IMR-90 (cell line): ENCODE data around the gene PLA2G4D. TPM values are rescaled to one million over a fixed set of nuclear protein-coding genes. Genes with fewer than 3 reads are reported as not detected.

Source experiments
- ATAC-seq: fragments of 200-7000 bp; cut with Tn5 transposase; 2 replicates; pipeline ENCODE4 v1.9.1; 2020; ENCODE audit warnings: low read depth, mild to moderate bottlenecking, moderate library complexity
- BruUV-seq: library from RNA; stranded (reverse); fragments of 400-500 nt; replicated peaks from 2 replicates; lab custom pipeline; 2021; lab: Mats Ljungman, UMichigan
- CTCF ChIA-PET: fragments of 300-600 bp; formaldehyde crosslinking; extraction: SDS; loops from one replicate; lab custom pipeline; 2021; ENCODE audit warnings: antibody characterized with exemption; lab: Yijun Ruan, JAX
- POLR2A ChIA-PET: fragments of 300-600 bp; sonication (Branson Sonifier 250); formaldehyde crosslinking; loops from one replicate; lab custom pipeline; 2022; ENCODE audit warnings: antibody characterized with exemption; ENCODE audit not compliant: unreplicated experiment; lab: Charles Lee
- DNase-seq: peaks from one replicate; pipeline ENCODE4 v3.0.0; 2013
- H2AFZ ChIP-seq: replicated peaks from 2 replicates; pipeline ENCODE3; 2013; ENCODE audit warnings: low read length, mild to moderate bottlenecking; ENCODE audit not compliant: poor library complexity
- H2AK5ac ChIP-seq: 2 replicates; pipeline ENCODE4 v1.6.1; 2013; ENCODE audit warnings: low read depth, low read length, inconsistent platforms
- H2AK9ac ChIP-seq: replicated peaks from 2 replicates; pipeline ENCODE3; 2013; ENCODE audit warnings: mild to moderate bottlenecking, low read depth, low read length, moderate library complexity; ENCODE audit not compliant: poor library complexity
- H2BK120ac ChIP-seq: 2 replicates; pipeline ENCODE4 v1.6.1; 2013; ENCODE audit warnings: low read depth, low read length, inconsistent platforms
- H2BK15ac ChIP-seq: 3 replicates; pipeline ENCODE4 v1.6.1; 2013; ENCODE audit warnings: low read depth, low read length, inconsistent platforms
- H2BK20ac ChIP-seq: 2 replicates; pipeline ENCODE4 v1.6.1; 2013; ENCODE audit warnings: low read depth, mild to moderate bottlenecking, inconsistent platforms, low read length, moderate library complexity
- H2BK5ac ChIP-seq: 2 replicates; pipeline ENCODE4 v1.6.1; 2013; ENCODE audit warnings: mild to moderate bottlenecking, low read depth, low read length, inconsistent platforms; ENCODE audit not compliant: poor library complexity, severe bottlenecking
- H3K14ac ChIP-seq: replicated peaks from 2 replicates; pipeline ENCODE4 v1.6.1; 2013; ENCODE audit warnings: low read depth, low read length, inconsistent platforms
- H3K18ac ChIP-seq: 2 replicates; pipeline ENCODE4 v1.6.1; 2013; ENCODE audit warnings: low read depth, low read length, control low read depth
- H3K23ac ChIP-seq: 2 replicates; pipeline ENCODE4 v1.6.1; 2013; ENCODE audit warnings: low read depth, low read length, inconsistent platforms
- H3K27ac ChIP-seq: 2 replicates; pipeline ENCODE4 v1.5.1; 2013; ENCODE audit warnings: mild to moderate bottlenecking, control low read depth, low read length; ENCODE audit not compliant: insufficient read depth
- H3K27me3 ChIP-seq: 2 replicates; pipeline ENCODE4 v1.6.1; 2013; ENCODE audit warnings: low read length; ENCODE audit not compliant: control insufficient read depth, insufficient read depth
- H3K36me3 ChIP-seq: 2 replicates; pipeline ENCODE4 v1.6.1; 2013; ENCODE audit warnings: low read length, mixed read lengths; ENCODE audit not compliant: control insufficient read depth, insufficient read depth
- H3K4ac ChIP-seq: 2 replicates; pipeline ENCODE4 v1.6.1; 2013; ENCODE audit warnings: low read depth, low read length, inconsistent platforms
- H3K4me1 ChIP-seq: 2 replicates; pipeline ENCODE4 v1.6.1; 2013; ENCODE audit warnings: low read length, mixed read lengths; ENCODE audit not compliant: control insufficient read depth, insufficient read depth
- H3K4me2 ChIP-seq: 2 replicates; pipeline ENCODE4 v1.6.1; 2013; ENCODE audit warnings: low read depth, mild to moderate bottlenecking, control low read depth, low read length, moderate library complexity
- H3K4me3 ChIP-seq: 2 replicates; pipeline ENCODE4 v1.5.1; 2013; ENCODE audit warnings: low read depth, mild to moderate bottlenecking, control low read depth, low read length, moderate library complexity; ENCODE audit not compliant: insufficient read depth
- H3K56ac ChIP-seq: 2 replicates; pipeline ENCODE4 v1.6.1; 2013; ENCODE audit warnings: low read length, inconsistent platforms; ENCODE audit not compliant: insufficient read depth; ENCODE audit errors: extremely low read depth
- H3K79me1 ChIP-seq, 2 experiments: 2 replicates each; pipeline ENCODE4 v1.6.1; 2013; ENCODE audit warnings: low read length in 2 of 2, inconsistent platforms in 1 of 2, low read depth in 1 of 2
- H3K9ac ChIP-seq: 2 replicates; pipeline ENCODE4 v1.6.1; 2013; ENCODE audit warnings: low read depth, low read length, control low read depth
- H3K9me1 ChIP-seq: 2 replicates; pipeline ENCODE4 v1.6.1; 2013; ENCODE audit warnings: low read length, inconsistent platforms; ENCODE audit not compliant: insufficient read depth
- H3K9me3 ChIP-seq: 2 replicates; pipeline ENCODE4 v1.6.1; 2013; ENCODE audit warnings: low read length; ENCODE audit not compliant: control insufficient read depth, insufficient read depth
- H4K20me1 ChIP-seq: 2 replicates; pipeline ENCODE4 v1.6.1; 2013; ENCODE audit warnings: low read length, inconsistent platforms; ENCODE audit not compliant: insufficient read depth
- H4K5ac ChIP-seq: 2 replicates; pipeline ENCODE4 v1.6.1; 2013; ENCODE audit warnings: mild to moderate bottlenecking, low read depth, low read length, control low read depth
- H4K8ac ChIP-seq, 2 experiments: 2 replicates each; pipeline ENCODE4 v1.6.1; 2013; ENCODE audit warnings: low read depth in 2 of 2, low read length in 2 of 2, control low read depth in 1 of 2, inconsistent platforms in 1 of 2
- H4K91ac ChIP-seq: 2 replicates; pipeline ENCODE4 v1.6.1; 2013; ENCODE audit warnings: low read depth, low read length, inconsistent platforms; ENCODE audit not compliant: insufficient read depth
- BHLHE40 ChIP-seq: fragments of 150-350 bp; IDR thresholded peaks from 2 replicates; pipeline ENCODE4 v1.6.1; 2016; ENCODE audit warnings: mild to moderate bottlenecking, low read depth, low read length
- CHD1 ChIP-seq: IDR thresholded peaks from 2 replicates; pipeline ENCODE4 v1.6.1; 2012; ENCODE audit warnings: low read depth, low read length, improper control_type of control experiment
- RFX5 ChIP-seq: IDR thresholded peaks from 2 replicates; pipeline ENCODE4 v1.8.0; 2012; ENCODE audit warnings: low read depth, mild to moderate bottlenecking, low read length, moderate library complexity
- WGBS, 2 experiments: methylation state at CpG; one replicate each; pipeline versions ENCODE4 v1.1.5 to v1.1.7; 2013; ENCODE audit warnings: missing lambda C conversion rate in 2 of 2; ENCODE audit not compliant: insufficient read length in 1 of 2; ENCODE audit errors: extremely low coverage in 2 of 2; 5-methylcytosine and 5-hydroxymethylcytosine counted together
- dilution Hi-C: fragments of 300-500 bp; cut with HindIII; formaldehyde crosslinking; loops from one replicate; pipeline ENCODE4 v1.14.3; 2018; ENCODE audit warnings: low sequenced_read_pairs; ENCODE audit not compliant: unreplicated experiment
- in situ Hi-C: fragments of 300-500 bp; cut with MboI; formaldehyde crosslinking; loops from 3 replicates; pipeline ENCODE4 v1.14.3; 2019; ENCODE audit warnings: low sequenced_read_pairs, inconsistent platforms, mixed read lengths
- intact Hi-C: fragments of 100-400 bp; cut with micrococcal nuclease; formaldehyde crosslinking; loops from 2 replicates; pipeline ENCODE4 v1.10.0; 2022
- polyA plus RNA-seq, 3 experiments: library from polyadenylated mRNA; depleted of rRNA; stranded (reverse); fragments of >200 nt; gene quantifications; 2 replicates each; pipeline ENCODE4 v1.2.3, GENCODE V29; 2012; ENCODE audit warnings: low replicate concordance in 1 of 3
- total RNA-seq: library from RNA; depleted of rRNA; stranded (reverse); fragments of >200 nt; gene quantifications from 2 replicates; pipeline ENCODE4 v1.2.3, GENCODE V29; 2012

Gene PLA2G4D
- total and polyA plus RNA-seq, 2 of the 4 experiments (the other 2 are of a cell fraction), result not detected

DNA sequence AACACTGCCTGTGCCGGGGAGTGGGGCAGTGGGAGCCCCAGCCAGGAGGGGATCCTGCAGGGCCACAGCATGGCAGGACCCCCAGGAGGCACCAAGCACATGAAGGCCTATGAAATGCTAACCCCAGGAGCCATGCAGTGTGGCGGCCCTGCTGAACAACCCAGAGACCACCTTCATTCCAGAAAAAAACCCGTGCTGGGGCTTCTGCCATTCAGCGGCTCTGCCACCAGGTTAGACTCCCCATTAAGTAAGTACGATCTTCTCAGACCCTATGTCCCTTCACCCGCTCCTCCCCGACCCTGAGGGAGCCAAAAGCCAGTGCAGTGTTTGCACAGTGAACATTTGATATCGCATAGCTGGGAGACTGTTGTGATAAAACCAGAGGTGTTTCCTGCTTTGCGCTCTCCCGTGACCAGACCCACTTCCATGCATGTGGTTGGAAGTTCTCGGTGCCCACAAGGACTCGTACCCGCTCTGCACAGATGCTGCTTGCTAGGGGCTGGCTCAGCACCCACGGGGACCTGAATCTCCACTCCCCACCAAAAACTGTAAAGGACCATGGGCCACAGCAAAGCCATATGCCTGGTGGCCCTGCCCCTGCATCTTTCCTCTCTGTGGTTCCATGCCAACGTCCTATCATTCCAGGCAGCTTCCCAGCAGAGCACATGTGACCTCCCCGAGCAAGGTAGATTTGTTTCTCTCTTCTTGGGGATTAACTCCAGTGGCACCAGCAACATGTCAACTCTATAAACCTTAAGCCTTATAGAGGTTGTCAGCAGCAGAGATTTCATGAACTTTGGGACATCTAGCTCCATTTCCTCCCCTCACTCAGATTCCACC is 5.3 kb downstream of the PLA2G4D start (continued):
- TF ChIP-seq CHD1, result no peak

DNA sequence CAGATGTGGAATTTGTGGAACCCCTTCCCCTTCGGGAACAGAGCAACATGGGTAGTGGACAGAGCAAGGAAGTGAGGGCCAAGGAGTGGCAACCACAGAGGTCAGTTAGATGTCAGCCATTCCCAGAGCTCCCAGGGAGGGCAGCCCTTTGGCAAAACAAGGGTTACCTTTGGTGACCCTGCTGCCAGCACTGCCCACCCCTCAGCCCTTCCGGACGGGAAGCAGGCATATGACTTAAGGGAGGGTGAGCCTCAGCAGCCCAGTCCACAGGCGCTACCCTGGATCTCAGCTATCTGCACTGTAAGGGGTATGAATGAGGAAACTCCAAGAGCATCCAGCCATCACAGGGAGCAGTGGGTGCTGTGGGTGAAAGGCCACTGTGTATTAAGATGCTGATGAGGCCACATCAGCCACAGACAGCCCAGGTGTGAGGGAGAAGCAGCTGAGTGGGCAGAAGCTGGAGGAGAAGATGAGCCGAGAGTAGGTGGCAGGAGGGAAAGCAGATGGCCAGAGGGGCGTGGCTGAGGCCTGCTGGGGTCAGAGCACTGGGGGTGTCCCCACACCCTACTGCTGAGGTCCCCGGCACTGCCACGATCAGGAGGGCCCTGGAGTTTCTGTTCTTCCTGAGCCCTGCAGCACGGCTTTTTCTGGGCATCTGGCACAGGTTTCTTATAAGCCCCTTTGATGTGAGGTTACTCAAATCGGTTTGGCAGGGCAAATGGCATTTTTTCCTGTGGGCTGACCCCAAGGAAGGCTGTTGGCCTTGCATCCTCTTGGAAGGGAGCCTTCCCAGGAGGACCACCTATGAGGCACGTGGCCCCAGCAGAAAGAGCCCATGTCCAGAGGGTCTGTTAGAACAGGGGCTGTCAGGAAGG is 6.2 kb downstream of the PLA2G4D start:
- no peak overlapping the region for H4K91ac ChIP-seq

More for the DNA sequence above, 6.2 kb downstream of the PLA2G4D start:
- Histone ChIP-seq H3K4me3 (no peak overlapping the region), H2AK5ac (no peak overlapping the region), H3K4ac (no peak overlapping the region), H3K36me3 (no peaks in the 10 kb centered on the region), H3K56ac (no peak overlapping the region), H3K18ac (no peak overlapping the region), H3K14ac (no peak overlapping the region), H3K27me3 (peaks cover 74% of the 10 kb centered on the region), H2AFZ (no peak overlapping the region), H4K8ac (no peak overlapping the region), H3K9me1 (no peaks in the 10 kb centered on the region), H2BK20ac (no peak overlapping the region), H3K79me1 (no peaks in the 10 kb centered on the region), H2BK15ac (no peak overlapping the region), H4K20me1 (no peaks in the 10 kb centered on the region), H2BK5ac (no peak overlapping the region), H4K5ac (no peak overlapping the region), H3K9ac (no peak overlapping the region), H2AK9ac (no peak overlapping the region), H2BK120ac (no peak overlapping the region), H3K27ac (no peak overlapping the region), H3K4me2 (no peak overlapping the region), H3K4me1 (no peaks in the 10 kb centered on the region), H3K23ac (no peak overlapping the region), H3K9me3 (no peaks in the 10 kb centered on the region)
- WGBS, 2 experiments, result 50% methylated on average over 3 of the region's 11 CpGs; no CpG with 5 or more reads in 1 of the 2 experiments
- CTCF ChIA-PET, result no interaction called here
- in situ Hi-C loops (no loop called here), intact Hi-C loops (loop anchor here (5.0 kb wide), 1 partner anchor 49 kb away; no protein-coding TSS in a partner anchor), dilution Hi-C loops (no loop called here)
- TF ChIP-seq BHLHE40 (no peak), RFX5 (no peak)
- DNase-seq, result no peak
- ATAC-seq, result no peak
- BruUV-seq, result no TSS peak
- POLR2A ChIA-PET, result interaction anchor here (0.6 kb wide), 1 partner anchor 1459 kb away, joined by 3 read pairs; no protein-coding TSS in a partner anchor
